Kidney (tissue), 14 donors: ENCODE results near the gene PFDN4. TPM values are rescaled to one million over a fixed set of nuclear protein-coding genes. Genes with fewer than 3 reads are reported as not detected.
"Not testable (repeated sequence)": the region's sequence is repeated elsewhere in the genome, so short reads cannot be mapped to it uniquely, and the experiment has no call there.

Experiments used
- DNase-seq, 5 donors: peaks; one replicate each; pipeline ENCODE4 v3.0.0-alpha.2; 2013 to 2020
- FAIRE-seq: peaks from 2 replicates; lab custom pipeline; 2012; peaks lifted over from hg19 to GRCh38; lab: Jason Lieb, UNC
- H3K27ac ChIP-seq, 2 donors: one replicate each; pipeline ENCODE4 v1.7.0; 2013; ENCODE audit warnings: low read depth in 2 of 2, low read length in 2 of 2, inconsistent platforms in 1 of 2
- H3K27me3 ChIP-seq: one replicate; pipeline ENCODE4 v1.7.1; 2013; ENCODE audit warnings: low read length, inconsistent platforms; ENCODE audit not compliant: control insufficient read depth, insufficient read depth
- H3K36me3 ChIP-seq, 3 donors: one replicate each; pipeline versions ENCODE4 v1.7.0 to v1.7.1; 2013; ENCODE audit warnings: low read length in 3 of 3, control low read depth in 1 of 3, inconsistent platforms in 1 of 3; ENCODE audit not compliant: insufficient read depth in 3 of 3, control insufficient read depth in 2 of 3
- H3K4me1 ChIP-seq, 3 donors: one replicate each; pipeline versions ENCODE4 v1.7.0 to v1.7.1; 2013; ENCODE audit warnings: low read length in 3 of 3, inconsistent platforms in 1 of 3, low read depth in 1 of 3; ENCODE audit not compliant: control insufficient read depth in 2 of 3, insufficient read depth in 2 of 3
- H3K4me3 ChIP-seq, 3 donors: one replicate each; pipeline versions ENCODE4 v1.7.0 to v1.8.1; 2013; ENCODE audit warnings: low read length in 3 of 3, control low read depth in 1 of 3, inconsistent platforms in 1 of 3
- H3K9ac ChIP-seq, 3 donors: one replicate each; pipeline versions ENCODE4 v1.7.0 to v1.7.1; 2013; ENCODE audit warnings: low read length in 3 of 3, control low read depth in 1 of 3, inconsistent platforms in 1 of 3
- H3K9me3 ChIP-seq, 3 donors: one replicate each; pipeline versions ENCODE4 v1.7.0 to v1.7.1; 2013; ENCODE audit warnings: low read length in 3 of 3, control low read depth in 1 of 3, inconsistent platforms in 1 of 3; ENCODE audit not compliant: control insufficient read depth in 2 of 3, insufficient read depth in 1 of 3
- CTCF ChIP-seq: IDR thresholded peaks from 3 replicates; pipeline ENCODE4 v1.5.1; 2012; ENCODE audit warnings: mild to moderate bottlenecking, moderate library complexity, borderline replicate concordance; ENCODE audit not compliant: insufficient read depth; ENCODE audit errors: extremely low read depth
- intact Hi-C: fragments of 100-400 bp; cut with DNase I; formaldehyde crosslinking; loops from one replicate; pipeline ENCODE4 v1.11.1; 2022
- polyA plus RNA-seq: library from polyadenylated mRNA; stranded (reverse); fragments of 350-450 nt; fragmentation: Illumina TruSeq; extraction: RNeasy Lipid Tissue Mini Kit (QIAGEN cat#74804); gene quantifications from one replicate; pipeline ENCODE4 v1.2.3, GENCODE V29; 2014; ENCODE audit warnings: low read depth, low replicate concordance; ENCODE audit not compliant: insufficient read depth
- total RNA-seq: library from RNA; stranded (reverse); fragmentation: NEBNext Ultra II Directional; extraction: Animal tissue kit (Norgen Biotek cat#: 25700); gene quantifications from one replicate; pipeline ENCODE4 v1.2.1, GENCODE V29; 2021
- donor health status: control.
- donor health status: control.
- donor health status: control.
- donor health status: control.
- donor health status: control.
- donor health status: DM: yes; HTN: yes; CAD: no.
- donor health status: Normal renal cell carcinoma (clear cell type).

The PFDN4 gene
- total and polyA plus RNA-seq, 2 donors from 2014 or later, result 19.7 to 49.5 TPM

GRCh38 chr20:54244113-54244512, 36.2 kb downstream of the PFDN4 start:
- no peaks in the 10 kb centered on the region for H3K4me1 ChIP-seq
- DNase-seq (no peak), FAIRE-seq (no peak)
- no peaks in the 10 kb centered on the region for H3K36me3 ChIP-seq
- H3K9ac ChIP-seq, result no peak overlapping the region
- H3K27me3 ChIP-seq, result no peaks in the 10 kb centered on the region
- H3K9me3 ChIP-seq, result no peaks in the 10 kb centered on the region
- no peak overlapping the region for H3K4me3 ChIP-seq
- intact Hi-C loops, result no loop called here
- no peak for TF ChIP-seq CTCF
- no peak overlapping the region for H3K27ac ChIP-seq

- DNase-seq, H3K4me1 ChIP-seq, H3K27ac ChIP-seq, intact Hi-C loops, H3K9me3 ChIP-seq, FAIRE-seq, H3K4me3 ChIP-seq, H3K36me3 ChIP-seq, H3K27me3 ChIP-seq, H3K9ac ChIP-seq: not testable (repeated sequence)
Observed at GRCh38 chr20:54248705-54249104, 40.8 kb downstream of the PFDN4 start.

GRCh38 chr20:54250691-54251090, 42.8 kb downstream of the PFDN4 start:
- Histone ChIP-seq H3K9ac (no peak overlapping the region), H3K9me3 (no peaks in the 10 kb centered on the region), H3K4me3 (no peak overlapping the region), H3K4me1 (no peaks in the 10 kb centered on the region), H3K27me3 (no peaks in the 10 kb centered on the region), H3K36me3 (no peaks in the 10 kb centered on the region), H3K27ac (no peak overlapping the region)
- FAIRE-seq, result no peak
- DNase-seq, result no peak
- TF ChIP-seq CTCF, result no peak
- intact Hi-C loops, result no loop called here

- FAIRE-seq (no peak), DNase-seq (no peak)
- no peak for TF ChIP-seq CTCF
- intact Hi-C loops, result no loop called here
- Histone ChIP-seq H3K9me3 (no peaks in the 10 kb centered on the region), H3K4me1 (no peaks in the 10 kb centered on the region), H3K27me3 (no peaks in the 10 kb centered on the region), H3K9ac (no peak overlapping the region), H3K27ac (no peak overlapping the region), H3K36me3 (no peaks in the 10 kb centered on the region), H3K4me3 (no peak overlapping the region)
Observed at GRCh38 chr20:54251096-54251495, 43.2 kb downstream of the PFDN4 start.
